IMR-90 (cell line): Measurements from ENCODE around the gene ATP8B3. TPM values are rescaled to one million over a fixed set of nuclear protein-coding genes. Genes with fewer than 3 reads are reported as not detected.

Source experiments
- ATAC-seq: fragments of 200-7000 bp; cut with Tn5 transposase; 2 replicates; pipeline ENCODE4 v1.9.1; 2020; ENCODE audit warnings: low read depth, mild to moderate bottlenecking, moderate library complexity
- BruUV-seq: library from RNA; stranded (reverse); fragments of 400-500 nt; replicated peaks from 2 replicates; lab custom pipeline; 2021; lab: Mats Ljungman, UMichigan
- CTCF ChIA-PET: fragments of 300-600 bp; formaldehyde crosslinking; extraction: SDS; loops from one replicate; lab custom pipeline; 2021; ENCODE audit warnings: antibody characterized with exemption; lab: Yijun Ruan, JAX
- POLR2A ChIA-PET: fragments of 300-600 bp; sonication (Branson Sonifier 250); formaldehyde crosslinking; loops from one replicate; lab custom pipeline; 2022; ENCODE audit warnings: antibody characterized with exemption; ENCODE audit not compliant: unreplicated experiment; lab: Charles Lee
- DNase-seq: peaks from one replicate; pipeline ENCODE4 v3.0.0; 2013
- H2AFZ ChIP-seq: replicated peaks from 2 replicates; pipeline ENCODE3; 2013; ENCODE audit warnings: low read length, mild to moderate bottlenecking; ENCODE audit not compliant: poor library complexity
- H2AK5ac ChIP-seq: 2 replicates; pipeline ENCODE4 v1.6.1; 2013; ENCODE audit warnings: low read depth, low read length, inconsistent platforms
- H2AK9ac ChIP-seq: replicated peaks from 2 replicates; pipeline ENCODE3; 2013; ENCODE audit warnings: mild to moderate bottlenecking, low read depth, low read length, moderate library complexity; ENCODE audit not compliant: poor library complexity
- H2BK120ac ChIP-seq: 2 replicates; pipeline ENCODE4 v1.6.1; 2013; ENCODE audit warnings: low read depth, low read length, inconsistent platforms
- H2BK15ac ChIP-seq: 3 replicates; pipeline ENCODE4 v1.6.1; 2013; ENCODE audit warnings: low read depth, low read length, inconsistent platforms
- H2BK20ac ChIP-seq: 2 replicates; pipeline ENCODE4 v1.6.1; 2013; ENCODE audit warnings: low read depth, mild to moderate bottlenecking, inconsistent platforms, low read length, moderate library complexity
- H2BK5ac ChIP-seq: 2 replicates; pipeline ENCODE4 v1.6.1; 2013; ENCODE audit warnings: mild to moderate bottlenecking, low read depth, low read length, inconsistent platforms; ENCODE audit not compliant: poor library complexity, severe bottlenecking
- H3K14ac ChIP-seq: replicated peaks from 2 replicates; pipeline ENCODE4 v1.6.1; 2013; ENCODE audit warnings: low read depth, low read length, inconsistent platforms
- H3K18ac ChIP-seq: 2 replicates; pipeline ENCODE4 v1.6.1; 2013; ENCODE audit warnings: low read depth, low read length, control low read depth
- H3K23ac ChIP-seq: 2 replicates; pipeline ENCODE4 v1.6.1; 2013; ENCODE audit warnings: low read depth, low read length, inconsistent platforms
- H3K27ac ChIP-seq: 2 replicates; pipeline ENCODE4 v1.5.1; 2013; ENCODE audit warnings: mild to moderate bottlenecking, control low read depth, low read length; ENCODE audit not compliant: insufficient read depth
- H3K27me3 ChIP-seq: 2 replicates; pipeline ENCODE4 v1.6.1; 2013; ENCODE audit warnings: low read length; ENCODE audit not compliant: control insufficient read depth, insufficient read depth
- H3K36me3 ChIP-seq: 2 replicates; pipeline ENCODE4 v1.6.1; 2013; ENCODE audit warnings: low read length, mixed read lengths; ENCODE audit not compliant: control insufficient read depth, insufficient read depth
- H3K4ac ChIP-seq: 2 replicates; pipeline ENCODE4 v1.6.1; 2013; ENCODE audit warnings: low read depth, low read length, inconsistent platforms
- H3K4me1 ChIP-seq: 2 replicates; pipeline ENCODE4 v1.6.1; 2013; ENCODE audit warnings: low read length, mixed read lengths; ENCODE audit not compliant: control insufficient read depth, insufficient read depth
- H3K4me2 ChIP-seq: 2 replicates; pipeline ENCODE4 v1.6.1; 2013; ENCODE audit warnings: low read depth, mild to moderate bottlenecking, control low read depth, low read length, moderate library complexity
- H3K4me3 ChIP-seq: 2 replicates; pipeline ENCODE4 v1.5.1; 2013; ENCODE audit warnings: low read depth, mild to moderate bottlenecking, control low read depth, low read length, moderate library complexity; ENCODE audit not compliant: insufficient read depth
- H3K56ac ChIP-seq: 2 replicates; pipeline ENCODE4 v1.6.1; 2013; ENCODE audit warnings: low read length, inconsistent platforms; ENCODE audit not compliant: insufficient read depth; ENCODE audit errors: extremely low read depth
- H3K79me1 ChIP-seq, 2 experiments: 2 replicates each; pipeline ENCODE4 v1.6.1; 2013; ENCODE audit warnings: low read length in 2 of 2, inconsistent platforms in 1 of 2, low read depth in 1 of 2
- H3K9ac ChIP-seq: 2 replicates; pipeline ENCODE4 v1.6.1; 2013; ENCODE audit warnings: low read depth, low read length, control low read depth
- H3K9me1 ChIP-seq: 2 replicates; pipeline ENCODE4 v1.6.1; 2013; ENCODE audit warnings: low read length, inconsistent platforms; ENCODE audit not compliant: insufficient read depth
- H3K9me3 ChIP-seq: 2 replicates; pipeline ENCODE4 v1.6.1; 2013; ENCODE audit warnings: low read length; ENCODE audit not compliant: control insufficient read depth, insufficient read depth
- H4K20me1 ChIP-seq: 2 replicates; pipeline ENCODE4 v1.6.1; 2013; ENCODE audit warnings: low read length, inconsistent platforms; ENCODE audit not compliant: insufficient read depth
- H4K5ac ChIP-seq: 2 replicates; pipeline ENCODE4 v1.6.1; 2013; ENCODE audit warnings: mild to moderate bottlenecking, low read depth, low read length, control low read depth
- H4K8ac ChIP-seq, 2 experiments: 2 replicates each; pipeline ENCODE4 v1.6.1; 2013; ENCODE audit warnings: low read depth in 2 of 2, low read length in 2 of 2, control low read depth in 1 of 2, inconsistent platforms in 1 of 2
- H4K91ac ChIP-seq: 2 replicates; pipeline ENCODE4 v1.6.1; 2013; ENCODE audit warnings: low read depth, low read length, inconsistent platforms; ENCODE audit not compliant: insufficient read depth
- BHLHE40 ChIP-seq: fragments of 150-350 bp; IDR thresholded peaks from 2 replicates; pipeline ENCODE4 v1.6.1; 2016; ENCODE audit warnings: mild to moderate bottlenecking, low read depth, low read length
- CEBPB ChIP-seq: IDR thresholded peaks from 2 replicates; pipeline ENCODE4 v1.6.1; 2012; ENCODE audit warnings: low read depth, low read length, improper control_type of control experiment
- CHD1 ChIP-seq: IDR thresholded peaks from 2 replicates; pipeline ENCODE4 v1.6.1; 2012; ENCODE audit warnings: low read depth, low read length, improper control_type of control experiment
- FOS ChIP-seq: fragments of 150-350 bp; IDR thresholded peaks from 2 replicates; pipeline ENCODE4 v1.6.1; 2016; ENCODE audit warnings: low read depth, low read length
- MAFK ChIP-seq: IDR thresholded peaks from 2 replicates; pipeline ENCODE4 v1.6.1; 2012; ENCODE audit warnings: low read depth, low read length, improper control_type of control experiment
- MAZ ChIP-seq: IDR thresholded peaks from 2 replicates; pipeline ENCODE4 v1.6.1; 2012; ENCODE audit warnings: low read depth, mild to moderate bottlenecking, low read length, improper control_type of control experiment, moderate library complexity, borderline replicate concordance
- MXI1 ChIP-seq: IDR thresholded peaks from 2 replicates; pipeline ENCODE4 v1.6.1; 2012; ENCODE audit warnings: low read depth, mild to moderate bottlenecking, low read length, moderate library complexity, borderline replicate concordance
- NFE2L2 ChIP-seq: fragments of 150-350 bp; IDR thresholded peaks from 2 replicates; pipeline ENCODE4 v1.6.1; 2016; ENCODE audit warnings: low read depth, mild to moderate bottlenecking, low read length
- POLR2A ChIP-seq: IDR thresholded peaks from 2 replicates; pipeline ENCODE4 v1.6.1; 2012; ENCODE audit warnings: mild to moderate bottlenecking, low read depth, low read length
- RAD21 ChIP-seq: IDR thresholded peaks from 2 replicates; pipeline ENCODE4 v1.6.1; 2012; ENCODE audit warnings: low read length, improper control_type of control experiment
- RCOR1 ChIP-seq: IDR thresholded peaks from 2 replicates; pipeline ENCODE4 v1.6.1; 2012; ENCODE audit warnings: mild to moderate bottlenecking, low read length, improper control_type of control experiment; ENCODE audit not compliant: insufficient replicate concordance
- RFX5 ChIP-seq: IDR thresholded peaks from 2 replicates; pipeline ENCODE4 v1.8.0; 2012; ENCODE audit warnings: low read depth, mild to moderate bottlenecking, low read length, moderate library complexity
- WGBS, 2 experiments: methylation state at CpG; one replicate each; pipeline versions ENCODE4 v1.1.5 to v1.1.7; 2013; ENCODE audit warnings: missing lambda C conversion rate in 2 of 2; ENCODE audit not compliant: insufficient read length in 1 of 2; ENCODE audit errors: extremely low coverage in 2 of 2; 5-methylcytosine and 5-hydroxymethylcytosine counted together
- dilution Hi-C: fragments of 300-500 bp; cut with HindIII; formaldehyde crosslinking; loops from one replicate; pipeline ENCODE4 v1.14.3; 2018; ENCODE audit warnings: low sequenced_read_pairs; ENCODE audit not compliant: unreplicated experiment
- in situ Hi-C: fragments of 300-500 bp; cut with MboI; formaldehyde crosslinking; loops from 3 replicates; pipeline ENCODE4 v1.14.3; 2019; ENCODE audit warnings: low sequenced_read_pairs, inconsistent platforms, mixed read lengths
- intact Hi-C: fragments of 100-400 bp; cut with micrococcal nuclease; formaldehyde crosslinking; loops from 2 replicates; pipeline ENCODE4 v1.10.0; 2022
- polyA plus RNA-seq, 3 experiments: library from polyadenylated mRNA; depleted of rRNA; stranded (reverse); fragments of >200 nt; gene quantifications; 2 replicates each; pipeline ENCODE4 v1.2.3, GENCODE V29; 2012; ENCODE audit warnings: low replicate concordance in 1 of 3
- total RNA-seq: library from RNA; depleted of rRNA; stranded (reverse); fragments of >200 nt; gene quantifications from 2 replicates; pipeline ENCODE4 v1.2.3, GENCODE V29; 2012
- TF ChIP-seq, protein P1 (sequence below): fragments of 150-350 bp; IDR thresholded peaks from 2 replicates; pipeline ENCODE4 v1.6.1; 2017; ENCODE audit warnings: mild to moderate bottlenecking, antibody characterized with exemption, low read length, low read depth
- TF ChIP-seq, protein P2 (sequence below): fragments of 150-350 bp; IDR thresholded peaks from 2 replicates; pipeline ENCODE4 v1.6.1; 2016; ENCODE audit warnings: low read depth, mild to moderate bottlenecking, low read length, moderate library complexity, borderline replicate concordance
- TF ChIP-seq, protein P3 (sequence below): conservative IDR thresholded peaks from 2 replicates; pipeline ENCODE4 v1.5.1; 2012; ENCODE audit warnings: mild to moderate bottlenecking, low read depth, low read length, improper control_type of control experiment

Gene ATP8B3
- total and polyA plus RNA-seq, 2 of the 4 experiments (the other 2 are of a cell fraction): 1.6 to 8.1 TPM

DNA sequence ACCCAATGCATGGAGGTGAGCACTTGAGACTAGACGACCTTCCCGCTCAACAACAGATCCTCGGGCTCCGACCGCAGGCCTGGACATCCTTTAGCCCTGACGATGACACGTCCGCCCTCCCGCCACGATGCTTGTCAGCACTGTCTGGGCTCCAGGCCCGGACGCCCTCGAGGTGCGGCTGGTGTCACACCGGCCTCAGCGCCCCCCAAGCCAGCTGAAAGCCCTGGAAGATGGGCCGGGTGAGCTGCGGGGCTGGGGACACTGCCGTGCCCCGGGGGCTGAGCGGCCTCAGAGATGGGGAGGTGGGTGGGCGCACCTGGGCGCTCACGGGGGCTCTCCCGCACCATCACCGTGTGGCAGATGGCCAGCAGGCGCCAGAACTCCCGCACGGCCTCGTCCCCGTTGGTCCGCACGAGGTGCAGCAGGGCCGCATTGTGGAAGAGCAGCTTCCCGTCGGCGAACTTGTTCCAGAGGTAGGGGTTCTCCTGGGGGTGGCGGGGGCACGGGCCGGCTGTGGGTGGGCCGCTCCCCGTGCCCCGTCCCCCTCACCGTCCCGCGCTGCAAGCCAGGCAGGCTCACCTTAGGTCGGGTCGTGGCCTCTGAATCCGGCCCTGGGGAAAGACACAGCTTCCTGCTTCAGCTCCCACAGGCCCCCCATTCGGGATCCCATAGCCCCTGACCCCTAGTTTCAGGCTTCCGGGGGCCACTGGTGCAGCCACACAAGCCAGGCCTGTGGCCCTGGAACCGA, 15.5 kb downstream of the ATP8B3 start:
- no peaks in the 10 kb centered on the region for H3K9me1 ChIP-seq
- H2BK5ac ChIP-seq: no peak overlapping the region
- H3K4me1 ChIP-seq: no peaks in the 10 kb centered on the region
- no peak overlapping the region for H4K8ac ChIP-seq
- H2AK9ac ChIP-seq: peak overlapping the region; percentile 52
- H2AK5ac ChIP-seq: no peak overlapping the region; the same call in 1 of the 2 replicates
- no TSS peak for BruUV-seq
- no peak overlapping the region for H3K18ac ChIP-seq
- H3K4ac ChIP-seq: no peak overlapping the region
- no peak overlapping the region for H3K4me2 ChIP-seq
- H4K20me1 ChIP-seq: no peaks in the 10 kb centered on the region
- peaks cover 5% of the 10 kb centered on the region; the same call in 1 of the 2 replicates for H3K36me3 ChIP-seq
- H2BK15ac ChIP-seq: no peak overlapping the region
- no peak overlapping the region for H3K56ac ChIP-seq
- H2BK120ac ChIP-seq: no peak overlapping the region
- H2BK20ac ChIP-seq: no peak overlapping the region
- intact Hi-C loops: loop anchor here (5.0 to 10.0 kb wide), 2 partner anchors 192 to 249 kb away; partner anchors contain the start of gene UQCR11
- no peak overlapping the region for H4K5ac ChIP-seq
- no peak overlapping the region for H3K14ac ChIP-seq
- H3K4me3 ChIP-seq: no peak overlapping the region
- H3K9me3 ChIP-seq: no peaks in the 10 kb centered on the region
- no peak overlapping the region for H3K27ac ChIP-seq
- no peaks in the 10 kb centered on the region for H3K27me3 ChIP-seq
- ATAC-seq (no peak), DNase-seq (no peak)
- no peak overlapping the region for H3K23ac ChIP-seq
- H3K9ac ChIP-seq: no peak overlapping the region
- POLR2A ChIA-PET: no interaction called here
- dilution Hi-C loops: no loop called here
- no peak overlapping the region for H4K91ac ChIP-seq
- H3K79me1 ChIP-seq: no peaks in the 10 kb centered on the region
- in situ Hi-C loops: loop anchor here (25.0 kb wide), 1 partner anchor 259 kb away; no protein-coding TSS in a partner anchor
- H2AFZ ChIP-seq: peak overlapping the region; percentile 94
- 70% methylated on average over 22 of the region's 52 CpGs; no CpG with 5 or more reads in 1 of the 2 experiments for WGBS, 2 experiments
- CTCF ChIA-PET: interaction anchor here (0.7 kb wide), 1 partner anchor 124 kb away, joined by 3 read pairs; no protein-coding TSS in a partner anchor
- TF ChIP-seq MAFK (no peak), POLR2A (no peak), RFX5 (no peak), FOS (no peak), RAD21 (no peak), RCOR1 (no peak), NFE2L2 (no peak), BHLHE40 (no peak), CEBPB (no peak), MAZ (no peak), CHD1 (no peak), MXI1 (no peak)
- TF ChIP-seq, protein P1, sequence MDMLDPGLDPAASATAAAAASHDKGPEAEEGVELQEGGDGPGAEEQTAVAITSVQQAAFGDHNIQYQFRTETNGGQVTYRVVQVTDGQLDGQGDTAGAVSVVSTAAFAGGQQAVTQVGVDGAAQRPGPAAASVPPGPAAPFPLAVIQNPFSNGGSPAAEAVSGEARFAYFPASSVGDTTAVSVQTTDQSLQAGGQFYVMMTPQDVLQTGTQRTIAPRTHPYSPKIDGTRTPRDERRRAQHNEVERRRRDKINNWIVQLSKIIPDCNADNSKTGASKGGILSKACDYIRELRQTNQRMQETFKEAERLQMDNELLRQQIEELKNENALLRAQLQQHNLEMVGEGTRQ: no peak
- TF ChIP-seq, protein P2, sequence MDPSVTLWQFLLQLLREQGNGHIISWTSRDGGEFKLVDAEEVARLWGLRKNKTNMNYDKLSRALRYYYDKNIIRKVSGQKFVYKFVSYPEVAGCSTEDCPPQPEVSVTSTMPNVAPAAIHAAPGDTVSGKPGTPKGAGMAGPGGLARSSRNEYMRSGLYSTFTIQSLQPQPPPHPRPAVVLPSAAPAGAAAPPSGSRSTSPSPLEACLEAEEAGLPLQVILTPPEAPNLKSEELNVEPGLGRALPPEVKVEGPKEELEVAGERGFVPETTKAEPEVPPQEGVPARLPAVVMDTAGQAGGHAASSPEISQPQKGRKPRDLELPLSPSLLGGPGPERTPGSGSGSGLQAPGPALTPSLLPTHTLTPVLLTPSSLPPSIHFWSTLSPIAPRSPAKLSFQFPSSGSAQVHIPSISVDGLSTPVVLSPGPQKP: no peak
- TF ChIP-seq, protein P3, sequence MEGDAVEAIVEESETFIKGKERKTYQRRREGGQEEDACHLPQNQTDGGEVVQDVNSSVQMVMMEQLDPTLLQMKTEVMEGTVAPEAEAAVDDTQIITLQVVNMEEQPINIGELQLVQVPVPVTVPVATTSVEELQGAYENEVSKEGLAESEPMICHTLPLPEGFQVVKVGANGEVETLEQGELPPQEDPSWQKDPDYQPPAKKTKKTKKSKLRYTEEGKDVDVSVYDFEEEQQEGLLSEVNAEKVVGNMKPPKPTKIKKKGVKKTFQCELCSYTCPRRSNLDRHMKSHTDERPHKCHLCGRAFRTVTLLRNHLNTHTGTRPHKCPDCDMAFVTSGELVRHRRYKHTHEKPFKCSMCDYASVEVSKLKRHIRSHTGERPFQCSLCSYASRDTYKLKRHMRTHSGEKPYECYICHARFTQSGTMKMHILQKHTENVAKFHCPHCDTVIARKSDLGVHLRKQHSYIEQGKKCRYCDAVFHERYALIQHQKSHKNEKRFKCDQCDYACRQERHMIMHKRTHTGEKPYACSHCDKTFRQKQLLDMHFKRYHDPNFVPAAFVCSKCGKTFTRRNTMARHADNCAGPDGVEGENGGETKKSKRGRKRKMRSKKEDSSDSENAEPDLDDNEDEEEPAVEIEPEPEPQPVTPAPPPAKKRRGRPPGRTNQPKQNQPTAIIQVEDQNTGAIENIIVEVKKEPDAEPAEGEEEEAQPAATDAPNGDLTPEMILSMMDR: no peak
